ENCODE results near the gene APOBEC3G. TPM values are rescaled to one million over a fixed set of nuclear protein-coding genes. Genes with fewer than 3 reads are reported as not detected.
"Not testable (repeated sequence)": the region's sequence is repeated elsewhere in the genome, so short reads cannot be mapped to it uniquely, and the experiment has no call there.

APOBEC3G gene
- total and polyA plus RNA-seq, 3 experiments from 2014 or later = 158 to 256 (median 165) TPM

DNA sequence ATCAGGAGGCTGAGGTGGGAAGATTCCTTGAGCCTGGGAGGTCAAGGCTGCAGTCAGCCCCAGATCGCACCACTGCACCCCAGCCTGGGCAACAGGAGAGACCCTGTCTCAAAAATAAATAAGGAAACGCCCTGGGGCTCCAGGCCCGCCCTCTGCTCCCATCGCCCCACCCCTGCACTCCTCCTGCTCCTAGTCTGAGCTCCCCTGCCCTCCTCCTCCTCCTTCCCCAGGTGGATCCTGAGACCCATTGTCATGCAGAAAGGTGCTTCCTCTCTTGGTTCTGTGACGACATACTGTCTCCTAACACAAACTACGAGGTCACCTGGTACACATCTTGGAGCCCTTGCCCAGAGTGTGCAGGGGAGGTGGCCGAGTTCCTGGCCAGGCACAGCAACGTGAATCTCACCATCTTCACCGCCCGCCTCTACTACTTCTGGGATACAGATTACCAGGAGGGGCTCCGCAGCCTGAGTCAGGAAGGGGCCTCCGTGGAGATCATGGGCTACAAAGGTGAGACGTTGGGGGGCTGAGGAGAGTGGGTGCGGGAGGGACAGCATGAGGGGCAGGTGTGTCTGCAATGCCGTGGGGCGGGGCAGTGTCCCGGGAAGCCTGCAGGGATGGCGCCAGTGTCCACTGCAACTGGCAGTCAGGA lies 25.1 kb upstream of the APOBEC3G start:
- H3K36me3 ChIP-seq (ENCODE audit: insufficient read depth, low read length); H3K4me1 Mint-ChIP-seq; H3K9me3 ChIP-seq (ENCODE audit: low read length); CTCF ChIA-PET; H3K9me3 Mint-ChIP-seq; H3K4me3 Mint-ChIP-seq; DNase-seq; H3K4me3 ChIP-seq (ENCODE audit: low read length); H3K27me3 Mint-ChIP-seq; H3K36me3 Mint-ChIP-seq; POLR2A ChIA-PET; H3K27me3 ChIP-seq (ENCODE audit: insufficient read depth, low read length, poor library complexity, severe bottlenecking); H3K4me1 ChIP-seq (ENCODE audit: insufficient read depth, low read length); H3K27ac ChIP-seq (ENCODE audit: low read depth, low read length): not testable (repeated sequence)
- peak overlapping the region in 1 of 8 donors; percentile 23 for H3K27ac Mint-ChIP-seq

DNA sequence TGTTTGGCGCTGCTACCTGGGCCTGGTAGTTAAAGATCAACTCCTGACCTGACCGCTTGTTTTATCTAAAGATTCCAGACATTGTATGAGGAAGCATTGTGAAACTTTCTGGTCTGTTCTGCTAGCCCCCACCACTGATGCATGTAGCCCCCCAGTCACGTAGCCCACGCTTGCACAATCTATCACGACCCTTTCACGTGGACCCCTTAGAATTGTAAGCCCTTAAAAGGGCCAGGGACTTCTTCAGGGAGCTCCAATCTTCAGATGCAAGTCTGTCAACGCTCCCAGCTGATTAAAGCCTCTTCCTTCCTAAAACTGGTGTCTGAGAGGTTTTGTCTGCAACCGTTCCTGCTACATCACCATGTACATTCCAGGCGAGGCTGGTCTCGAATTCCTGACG lies 21.4 kb upstream of the APOBEC3G start:
- no peak for DNase-seq
- Histone ChIP-seq H3K4me3 (ENCODE audit: low read length) (no peak overlapping the region), H3K4me1 (ENCODE audit: insufficient read depth, low read length) (no peaks in the 10 kb centered on the region), H3K27me3 (ENCODE audit: insufficient read depth, low read length, poor library complexity, severe bottlenecking) (no peaks in the 10 kb centered on the region), H3K27ac (ENCODE audit: low read depth, low read length) (no peak overlapping the region), H3K36me3 (ENCODE audit: insufficient read depth, low read length) (no peaks in the 10 kb centered on the region), H3K9me3 (ENCODE audit: low read length) (no peaks in the 10 kb centered on the region)
- Mint-ChIP-seq H3K27ac (no peak overlapping the region), H3K9me3 (no peaks in the 10 kb centered on the region), H3K27me3 (no peaks in the 10 kb centered on the region), H3K4me3 (no peak overlapping the region), H3K4me1 (no peaks in the 10 kb centered on the region), H3K36me3 (peaks cover 0 to 2% (median 2%) of the 10 kb centered on the region in 3 donors)
- ChIA-PET CTCF (no interaction called here), POLR2A (no interaction called here)

DNA sequence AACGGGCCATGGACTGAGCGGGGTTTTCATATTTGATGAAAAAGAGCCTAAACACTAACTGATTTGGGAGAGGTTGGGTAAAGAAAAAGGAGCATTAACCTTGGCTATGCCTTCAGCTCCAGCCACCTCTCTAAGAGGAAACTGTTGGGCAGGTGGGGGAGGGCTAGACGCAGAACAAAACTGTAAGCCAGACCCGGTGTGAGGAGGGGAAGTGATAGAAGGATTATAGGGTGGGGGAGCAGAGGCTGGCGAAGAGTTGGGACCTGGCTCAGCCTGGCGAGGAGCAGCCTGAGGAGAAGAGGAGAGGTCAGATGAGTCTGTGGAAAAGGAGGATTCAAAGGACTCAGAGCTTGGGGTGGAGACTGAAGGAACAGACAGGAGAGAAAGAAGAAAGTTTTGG lies 15.8 kb upstream of the APOBEC3G start:
- DNase-seq; H3K27ac ChIP-seq (ENCODE audit: low read depth, low read length); H3K9me3 Mint-ChIP-seq; H3K27ac Mint-ChIP-seq; H3K27me3 Mint-ChIP-seq; H3K4me1 Mint-ChIP-seq; H3K4me3 ChIP-seq (ENCODE audit: low read length); H3K36me3 Mint-ChIP-seq; H3K4me1 ChIP-seq (ENCODE audit: insufficient read depth, low read length); H3K27me3 ChIP-seq (ENCODE audit: insufficient read depth, low read length, poor library complexity, severe bottlenecking); CTCF ChIA-PET; POLR2A ChIA-PET; H3K4me3 Mint-ChIP-seq; H3K9me3 ChIP-seq (ENCODE audit: low read length); H3K36me3 ChIP-seq (ENCODE audit: insufficient read depth, low read length): not testable (repeated sequence)

DNA sequence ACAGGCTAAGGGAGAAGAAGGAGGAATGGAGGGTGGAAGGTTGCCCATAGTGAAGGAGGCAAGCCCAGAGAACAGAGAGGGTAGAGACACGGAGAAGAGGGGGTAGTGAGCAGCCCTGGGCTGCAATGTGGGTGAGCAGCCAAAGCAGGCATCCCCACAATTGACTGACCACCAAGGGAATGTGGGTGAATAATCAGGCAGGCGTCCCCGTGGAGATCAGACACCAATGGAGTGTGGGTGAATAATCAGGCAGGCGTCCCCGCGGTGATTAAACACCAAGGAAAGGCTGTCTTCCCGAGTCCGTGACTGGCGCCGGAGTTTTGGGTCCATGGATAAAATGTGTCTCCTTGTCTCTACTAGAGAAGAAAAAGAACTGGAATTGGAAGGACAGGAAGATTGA lies 15.1 kb upstream of the APOBEC3G start:
- H3K36me3 ChIP-seq (ENCODE audit: insufficient read depth, low read length); DNase-seq; H3K27ac Mint-ChIP-seq; H3K4me1 ChIP-seq (ENCODE audit: insufficient read depth, low read length); H3K27me3 Mint-ChIP-seq; H3K36me3 Mint-ChIP-seq; H3K4me3 ChIP-seq (ENCODE audit: low read length); POLR2A ChIA-PET; H3K9me3 ChIP-seq (ENCODE audit: low read length); CTCF ChIA-PET; H3K9me3 Mint-ChIP-seq; H3K4me1 Mint-ChIP-seq; H3K27ac ChIP-seq (ENCODE audit: low read depth, low read length); H3K4me3 Mint-ChIP-seq; H3K27me3 ChIP-seq (ENCODE audit: insufficient read depth, low read length, poor library complexity, severe bottlenecking): not testable (repeated sequence)

DNA sequence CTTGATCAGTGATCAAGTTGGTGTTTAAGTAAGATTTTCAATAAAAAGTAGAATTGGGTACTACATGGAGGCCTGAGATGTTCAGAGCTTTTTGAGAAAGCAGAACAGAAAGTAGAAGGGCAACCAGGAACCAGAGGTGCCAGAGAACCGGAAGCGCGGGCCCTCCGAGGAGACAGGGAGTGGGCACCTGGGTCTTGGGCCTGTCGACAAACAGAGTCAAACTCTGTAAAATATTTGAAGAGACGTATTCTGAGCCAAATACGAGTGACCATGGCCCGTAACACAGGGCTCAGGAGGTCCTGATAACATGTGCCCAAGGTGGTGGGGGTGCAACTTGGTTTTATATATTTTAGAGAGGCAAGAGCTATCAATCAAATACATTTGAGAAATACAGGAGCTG lies 13.2 kb upstream of the APOBEC3G start:
- H3K36me3 ChIP-seq (ENCODE audit: insufficient read depth, low read length); H3K27me3 ChIP-seq (ENCODE audit: insufficient read depth, low read length, poor library complexity, severe bottlenecking); H3K27me3 Mint-ChIP-seq; H3K9me3 Mint-ChIP-seq; H3K27ac ChIP-seq (ENCODE audit: low read depth, low read length); H3K4me3 ChIP-seq (ENCODE audit: low read length); H3K36me3 Mint-ChIP-seq; H3K9me3 ChIP-seq (ENCODE audit: low read length); H3K4me3 Mint-ChIP-seq; POLR2A ChIA-PET; DNase-seq; H3K4me1 ChIP-seq (ENCODE audit: insufficient read depth, low read length): not testable (repeated sequence)
- CTCF ChIA-PET = interaction anchor here (1.0 to 1.4 kb wide), 2 partner anchors 31 to 194 kb away, joined by 3 read pairs; no protein-coding TSS in a partner anchor
- Mint-ChIP-seq H3K4me1 (peaks cover 3 to 14% (median 6%) of the 10 kb centered on the region in 3 donors), H3K27ac (peak overlapping the region in 3 of 8 donors; percentile 35 to 68 (median 44))

DNA sequence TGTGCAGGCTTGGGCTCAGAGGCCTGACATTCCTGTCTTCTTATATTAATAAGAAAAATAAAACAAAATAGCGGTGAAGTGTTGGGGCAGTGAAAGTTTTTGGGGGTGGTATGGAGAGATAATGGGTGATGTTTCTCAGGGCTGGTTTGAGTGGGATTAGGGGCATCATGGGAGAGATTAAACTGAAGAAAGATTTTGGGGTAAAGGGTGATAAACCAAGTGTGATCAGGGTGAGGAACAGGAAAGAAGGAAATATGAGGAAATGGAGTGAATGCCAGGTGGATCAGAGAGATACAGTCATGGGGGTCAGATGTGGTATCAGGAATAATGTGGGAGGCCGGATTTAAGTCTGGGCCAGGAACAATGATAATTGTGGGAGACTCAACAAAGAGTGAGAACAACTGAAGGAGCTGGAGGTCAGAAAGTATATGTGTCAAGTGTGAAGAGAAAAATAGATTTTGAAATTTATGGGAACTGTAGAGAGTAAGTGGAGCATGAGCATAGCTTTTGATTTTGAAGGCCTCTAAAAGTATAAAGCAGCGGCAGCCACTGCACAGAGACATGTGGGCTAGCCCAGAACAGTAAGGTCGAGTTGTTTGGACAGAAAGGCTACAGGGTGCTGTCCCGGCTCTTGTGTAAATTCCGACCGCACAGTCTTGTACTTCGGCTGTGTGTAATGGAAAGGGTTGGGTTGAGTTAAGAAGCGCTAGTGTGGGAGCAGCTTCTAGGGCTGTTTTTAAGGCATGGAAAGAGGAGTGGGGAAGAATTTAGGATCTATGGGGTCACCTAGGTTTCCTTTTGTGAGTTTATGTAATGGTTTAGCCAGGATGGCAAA lies 10.4 kb upstream of the APOBEC3G start:
- H3K36me3 ChIP-seq (ENCODE audit: insufficient read depth, low read length); H3K9me3 Mint-ChIP-seq; H3K9me3 ChIP-seq (ENCODE audit: low read length); POLR2A ChIA-PET; H3K4me1 ChIP-seq (ENCODE audit: insufficient read depth, low read length); H3K4me3 Mint-ChIP-seq; H3K27me3 Mint-ChIP-seq; H3K27ac ChIP-seq (ENCODE audit: low read depth, low read length); H3K36me3 Mint-ChIP-seq; H3K4me3 ChIP-seq (ENCODE audit: low read length); H3K27ac Mint-ChIP-seq; CTCF ChIA-PET; DNase-seq; H3K27me3 ChIP-seq (ENCODE audit: insufficient read depth, low read length, poor library complexity, severe bottlenecking): not testable (repeated sequence)
- H3K4me1 Mint-ChIP-seq = peaks cover 3 to 14% (median 11%) of the 10 kb centered on the region in 3 donors

DNA sequence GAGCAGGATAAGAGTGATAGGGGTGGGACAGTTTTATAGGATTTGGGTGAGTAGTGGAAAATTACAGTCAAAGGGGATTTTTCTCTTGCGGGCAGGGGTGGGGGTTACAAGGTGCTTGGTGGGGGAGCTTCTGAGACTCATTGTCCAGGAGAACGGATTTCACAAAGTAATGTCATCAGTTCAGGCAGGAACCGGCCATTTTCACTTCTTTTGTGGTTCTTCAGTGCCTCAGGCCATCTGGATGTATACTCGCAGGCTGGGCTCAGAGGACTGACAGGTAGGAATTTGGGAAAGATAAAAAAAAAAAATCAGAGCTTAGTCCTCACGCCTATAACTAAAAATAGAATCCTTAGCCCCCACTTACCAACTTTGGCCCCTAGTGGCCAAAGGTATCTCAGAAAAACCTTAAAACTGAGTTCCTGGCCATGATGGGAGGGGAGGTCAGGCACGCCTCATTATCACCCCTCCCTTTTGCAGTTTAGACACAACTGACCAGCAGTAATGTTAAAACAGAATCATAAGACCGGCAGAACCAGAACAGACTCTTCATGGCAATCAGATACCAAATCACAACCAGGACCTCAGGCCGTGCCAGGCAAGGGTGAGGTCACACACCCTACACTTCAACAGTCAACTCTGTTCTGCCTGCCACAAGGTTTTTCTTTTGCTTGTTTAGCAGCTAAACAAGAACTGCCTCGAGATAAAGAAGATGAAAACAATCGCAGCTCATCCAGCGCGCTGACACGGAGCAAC lies 8.9 kb upstream of the APOBEC3G start:
- H3K27ac ChIP-seq (ENCODE audit: low read depth, low read length) = no peak overlapping the region
- H3K4me1 ChIP-seq (ENCODE audit: insufficient read depth, low read length) = no peaks in the 10 kb centered on the region
- DNase-seq = no peak
- no peak overlapping the region for H3K4me3 ChIP-seq (ENCODE audit: low read length)
- H3K27me3 Mint-ChIP-seq = no peaks in the 10 kb centered on the region
- no peaks in the 10 kb centered on the region for H3K9me3 Mint-ChIP-seq
- H3K4me1 Mint-ChIP-seq = peaks cover 3 to 14% (median 11%) of the 10 kb centered on the region in 3 donors
- ChIA-PET CTCF (no interaction called here), POLR2A (interaction anchor here (0.5 kb wide), 1 partner anchor 14 kb away, joined by 5 read pairs; no protein-coding TSS in a partner anchor)
- no peaks in the 10 kb centered on the region for H3K36me3 ChIP-seq (ENCODE audit: insufficient read depth, low read length)
- H3K4me3 Mint-ChIP-seq = no peak overlapping the region
- no peaks in the 10 kb centered on the region for H3K27me3 ChIP-seq (ENCODE audit: insufficient read depth, low read length, poor library complexity, severe bottlenecking)
- no peaks in the 10 kb centered on the region for H3K36me3 Mint-ChIP-seq
- peak overlapping the region in 4 of 8 donors; percentile 10 to 80 (median 62) for H3K27ac Mint-ChIP-seq
- H3K9me3 ChIP-seq (ENCODE audit: low read length) = no peaks in the 10 kb centered on the region

DNA sequence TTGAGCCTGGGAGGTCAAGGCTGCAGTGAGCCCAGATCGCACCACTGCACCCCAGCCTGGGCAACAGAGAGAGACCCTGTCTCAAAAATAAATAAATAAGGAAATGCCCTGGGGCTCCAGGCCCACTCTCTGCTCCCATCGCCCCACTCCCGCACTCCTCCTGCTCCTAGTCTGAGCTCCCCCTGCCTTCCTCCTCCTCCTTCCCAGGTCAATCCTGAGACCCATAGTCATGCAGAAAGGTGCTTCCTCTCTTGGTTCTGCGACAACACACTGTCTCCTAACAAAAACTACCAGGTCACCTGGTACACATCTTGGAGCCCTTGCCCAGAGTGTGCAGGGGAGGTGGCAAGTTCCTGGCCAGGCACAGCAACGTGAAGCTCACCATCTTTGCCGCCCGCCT lies 6.9 kb upstream of the APOBEC3G start:
- H3K4me3 ChIP-seq (ENCODE audit: low read length) = no peak overlapping the region
- H3K4me3 Mint-ChIP-seq = no peak overlapping the region
- H3K4me1 Mint-ChIP-seq = peaks cover 4 to 12% (median 12%) of the 10 kb centered on the region in 3 donors
- no peaks in the 10 kb centered on the region for H3K27me3 Mint-ChIP-seq
- H3K27ac Mint-ChIP-seq = no peak overlapping the region
- no peak for DNase-seq
- H3K27me3 ChIP-seq (ENCODE audit: insufficient read depth, low read length, poor library complexity, severe bottlenecking) = no peaks in the 10 kb centered on the region
- no peaks in the 10 kb centered on the region for H3K4me1 ChIP-seq (ENCODE audit: insufficient read depth, low read length)
- POLR2A ChIA-PET = no interaction called here
- no peaks in the 10 kb centered on the region for H3K9me3 Mint-ChIP-seq
- H3K36me3 Mint-ChIP-seq = no peaks in the 10 kb centered on the region
- H3K9me3 ChIP-seq (ENCODE audit: low read length) = no peaks in the 10 kb centered on the region
- CTCF ChIA-PET = no interaction called here
- H3K27ac ChIP-seq (ENCODE audit: low read depth, low read length) = no peak overlapping the region
- H3K36me3 ChIP-seq (ENCODE audit: insufficient read depth, low read length) = no peaks in the 10 kb centered on the region
